D721Med (cell line): ENCODE measurements around the gene ABTB2.

Source experiments
- DNase-seq: peaks from one replicate; pipeline ENCODE4 v3.0.0; 2011; ENCODE audit warnings: low spot score; ENCODE audit not compliant: insufficient read length
- FAIRE-seq: peaks from 2 replicates; lab custom pipeline; 2011; peaks lifted over from hg19 to GRCh38; lab: Jason Lieb, UNC
- CTCF ChIP-seq: IDR thresholded peaks from 2 replicates; pipeline ENCODE4 v1.5.1; 2012; ENCODE audit warnings: mild to moderate bottlenecking, control low read depth; ENCODE audit not compliant: insufficient read depth; ENCODE audit errors: missing control alignments

The ABTB2 gene

GRCh38 chr11:34298871-34299270 lies 58.9 kb downstream of the ABTB2 start:
- DNase-seq, result no peak
- FAIRE-seq, result no peak
- TF ChIP-seq CTCF, result no peak

GRCh38 chr11:34296412-34296811 lies 61.4 kb downstream of the ABTB2 start:
- TF ChIP-seq CTCF, result no peak
- DNase-seq, result no peak
- no peak for FAIRE-seq

GRCh38 chr11:34292546-34292945 lies 65.3 kb downstream of the ABTB2 start:
- FAIRE-seq, result no peak
- no peak for TF ChIP-seq CTCF

DNA sequence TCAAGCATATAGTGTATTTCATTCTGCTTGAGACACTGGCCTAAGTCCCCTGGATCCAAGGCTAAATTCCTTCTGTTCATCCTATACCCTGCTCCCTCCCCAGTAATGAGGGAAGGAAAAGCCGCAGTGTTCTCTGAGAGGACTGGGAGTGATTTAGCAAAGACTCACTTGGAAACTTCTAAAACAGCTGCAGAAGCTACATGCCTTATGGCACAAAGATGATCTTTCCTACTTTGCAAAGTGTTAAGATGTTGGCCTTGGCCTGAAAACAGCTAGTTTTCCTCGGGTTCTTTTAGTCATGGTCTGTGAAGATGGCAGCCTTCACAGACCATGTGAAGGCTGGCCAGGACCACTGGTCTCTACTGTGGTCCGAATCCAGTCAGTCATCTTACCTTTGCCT lies 65.7 kb downstream of the ABTB2 start:
- TF ChIP-seq CTCF, result no peak
- DNase-seq, result no peak
- no peak for FAIRE-seq

More at GRCh38 chr11:34292546-34292945, 65.3 kb downstream of the ABTB2 start:
- DNase-seq, result no peak

- no peak for DNase-seq
- no peak for TF ChIP-seq CTCF
- no peak for FAIRE-seq
Measured at GRCh38 chr11:34290926-34291325, 66.9 kb downstream of the ABTB2 start.

GRCh38 chr11:34288492-34288891 lies 69.3 kb downstream of the ABTB2 start:
- no peak for DNase-seq
- no peak for TF ChIP-seq CTCF
- FAIRE-seq, result no peak

- no peak for FAIRE-seq
- no peak for DNase-seq
- TF ChIP-seq CTCF, result no peak
Measured at GRCh38 chr11:34284811-34285481, 72.9 kb downstream of the ABTB2 start.
